HG03442 (cell line): Measurements from ENCODE around the gene ACTL6B.
A peak's percentile ranks its signal among the peaks of the same experiment; 100 is the strongest.
"Not testable (repeated sequence)": the region's sequence is repeated elsewhere in the genome, so short reads cannot be mapped to it uniquely, and the experiment has no call there.

Source experiments
- ATAC-seq: cut with Tn5 transposase; IDR thresholded peaks from one replicate; pipeline ENCODE4 v1.9.1; 2021; ENCODE audit warnings: mild to moderate bottlenecking, moderate library complexity; ENCODE audit not compliant: unreplicated experiment

The ACTL6B gene

DNA sequence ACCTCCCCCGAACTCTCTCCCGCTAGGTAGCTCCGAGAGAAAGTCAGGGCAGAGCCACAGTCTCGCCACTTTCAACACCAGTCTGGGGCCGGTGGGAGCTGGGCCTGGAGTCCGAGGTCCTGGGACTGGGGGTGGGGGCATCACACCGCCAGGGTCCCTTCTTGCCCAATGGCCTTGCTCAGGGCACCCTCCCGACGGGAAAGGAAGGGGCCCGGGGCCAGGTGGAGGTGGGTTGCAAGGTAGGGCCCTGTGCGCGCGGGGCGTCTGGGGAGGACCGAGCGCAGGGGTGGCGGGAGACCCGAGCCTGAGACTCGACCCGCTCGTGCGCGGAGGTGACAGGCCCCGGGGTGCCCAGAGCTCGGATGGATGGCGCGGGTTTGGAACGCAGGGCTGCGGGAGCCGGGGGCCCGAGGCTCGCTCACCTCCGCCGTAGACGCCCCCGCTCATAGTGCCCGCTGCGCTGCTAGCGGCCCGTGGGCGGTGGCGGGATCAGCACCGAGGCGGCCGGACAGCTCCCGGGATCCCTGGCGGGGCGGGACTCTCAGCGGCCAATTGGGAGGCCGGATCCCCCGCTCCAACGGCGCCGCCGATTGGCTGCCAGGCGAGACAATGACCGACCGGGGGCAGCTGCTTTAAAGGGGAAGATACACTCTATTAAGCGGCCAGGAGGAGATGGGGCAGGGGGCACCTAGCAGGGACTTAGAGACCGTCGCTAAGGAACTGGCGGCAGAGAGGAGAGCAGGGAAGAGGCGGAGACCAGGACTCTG, at the start of gene ACTL6B:
Gene ACTL6B, minus strand, starts transcription at position 541 of the 767 bp plus-strand sequence. Its CDS starts 94 bp downstream, at position 447.
- ATAC-seq: no peak

GRCh38 chr7:100705320-100705752, 49.1 kb upstream of the ACTL6B start:
- peak; percentile 48 for ATAC-seq

GRCh38 chr7:100701089-100701488, 44.8 kb upstream of the ACTL6B start:
- not testable (repeated sequence) for ATAC-seq

DNA sequence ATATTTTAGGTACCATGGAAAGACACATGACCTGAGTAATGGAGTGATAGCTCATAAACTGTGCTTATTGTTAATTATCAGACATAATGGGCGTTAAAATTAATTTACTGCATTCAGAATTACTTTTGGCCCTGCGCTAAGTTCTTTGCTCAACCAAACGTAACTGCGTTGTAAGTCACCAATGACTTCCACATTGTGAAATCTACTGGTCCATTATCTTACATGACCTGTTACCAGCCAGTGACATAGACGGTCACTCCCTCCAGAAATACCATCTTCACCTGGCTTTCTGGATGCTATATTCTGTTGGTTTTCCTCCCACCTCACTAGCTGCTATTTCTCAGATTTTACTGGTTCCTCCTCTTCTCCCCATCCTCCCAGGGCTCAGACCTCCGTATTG, 42.8 kb upstream of the ACTL6B start:
- ATAC-seq: no peak

- ATAC-seq: no peak
These were observed 39.9 kb upstream of the ACTL6B start for GRCh38 chr7:100696123-100696521.

DNA sequence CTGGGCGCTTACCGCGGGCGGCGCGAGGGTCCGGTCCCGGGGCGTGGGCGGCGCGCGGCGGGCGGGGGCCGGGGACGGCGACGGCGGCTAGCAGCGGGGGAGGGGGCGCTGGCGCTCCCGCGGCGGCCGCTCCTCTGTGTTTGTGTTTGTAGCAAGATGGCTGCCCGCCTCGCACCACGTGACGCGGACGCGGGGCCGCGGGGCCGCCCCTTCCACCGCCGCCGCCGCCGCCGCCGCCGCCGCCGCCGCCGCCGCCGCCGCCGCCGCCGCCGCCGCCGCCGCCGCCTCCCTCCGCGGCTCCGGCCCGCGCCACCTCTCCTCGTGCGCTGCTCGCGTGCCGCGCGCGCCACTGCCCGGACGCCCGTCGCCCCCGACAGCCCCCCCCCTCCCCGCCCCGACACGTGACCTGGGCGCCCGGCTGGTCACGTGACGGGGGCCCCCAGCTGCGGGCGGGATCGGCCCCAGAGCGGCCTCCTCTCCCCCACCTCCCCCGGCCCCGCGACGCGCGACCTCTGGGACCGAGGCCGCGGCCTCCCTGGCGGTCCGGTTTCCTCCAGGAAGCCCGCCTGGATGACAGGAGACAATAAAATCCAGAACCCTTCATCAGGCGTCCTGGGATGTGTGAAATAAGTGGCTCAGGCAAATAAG, 38.0 kb upstream of the ACTL6B start, which contains the start of gene GIGYF1:
Gene GIGYF1, minus strand, starts transcription at position 153 of the 648 bp plus-strand sequence. CDS start 6,012 bp downstream, outside the sequence.
- peak; percentile 35 for ATAC-seq

GRCh38 chr7:100693312-100694097, 37.3 kb upstream of the ACTL6B start:
- peak; percentile 39 for ATAC-seq

DNA sequence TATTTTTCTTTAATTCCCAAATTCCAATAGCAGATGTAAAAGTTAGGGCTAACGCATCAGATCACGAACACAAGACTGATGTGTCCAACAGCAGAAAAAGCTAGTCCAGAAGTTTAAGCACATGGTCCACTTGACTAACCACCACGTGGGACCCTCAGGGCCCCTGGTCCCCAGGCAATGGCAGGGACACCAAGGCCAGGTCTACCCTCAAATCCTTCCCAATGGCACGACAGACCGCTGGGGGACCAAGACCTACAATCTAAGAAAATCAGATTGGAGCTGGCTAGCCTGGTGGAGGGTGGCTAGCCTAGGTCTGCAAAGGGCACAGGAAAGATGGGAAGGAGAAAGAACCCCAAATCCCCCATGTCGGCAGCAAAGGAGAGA, 36.3 kb upstream of the ACTL6B start:
- no peak for ATAC-seq

DNA sequence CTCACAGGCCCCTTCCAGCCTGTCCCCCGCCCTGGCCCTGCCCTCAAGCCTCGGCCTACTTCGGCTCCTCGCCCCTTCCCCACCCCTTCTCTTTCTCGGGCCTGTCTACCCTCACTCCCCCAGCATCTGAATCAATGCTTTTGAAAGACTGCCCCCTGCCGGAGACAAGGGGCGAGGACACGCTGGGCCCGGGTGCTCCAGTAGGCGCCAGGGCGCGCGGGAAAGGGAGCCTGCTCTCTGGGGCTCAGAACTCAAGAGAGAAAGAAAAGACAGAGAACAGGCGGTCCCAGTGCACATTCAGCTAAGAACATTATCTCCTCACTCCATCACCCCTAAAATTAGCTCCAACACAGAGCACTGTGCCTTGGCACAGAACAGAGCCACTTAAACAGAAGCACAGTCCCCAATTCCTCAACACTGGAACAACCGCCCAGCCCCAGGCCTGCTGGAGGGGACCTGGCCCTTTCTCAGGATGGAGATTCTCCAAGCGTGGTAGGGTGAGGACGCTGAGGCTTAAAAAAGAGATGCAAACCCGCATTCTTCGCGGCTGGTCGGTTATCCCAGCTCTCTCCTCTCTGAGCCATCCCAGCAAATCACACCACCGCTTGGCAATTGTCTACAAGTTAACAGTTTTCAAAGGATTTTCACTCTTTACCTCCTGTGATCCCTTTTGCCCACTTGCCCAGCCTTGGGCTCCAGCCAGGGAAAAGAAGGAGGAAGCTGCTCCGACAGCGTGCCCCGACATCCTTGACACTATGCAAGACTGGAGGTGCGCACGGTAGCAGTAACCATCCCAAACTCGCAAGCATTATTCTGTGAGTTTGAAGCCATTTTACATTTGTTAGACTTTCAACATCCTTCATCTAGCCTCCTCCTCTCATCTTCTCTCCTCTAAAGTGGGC, 35.7 kb upstream of the ACTL6B start:
- no peak for ATAC-seq

DNA sequence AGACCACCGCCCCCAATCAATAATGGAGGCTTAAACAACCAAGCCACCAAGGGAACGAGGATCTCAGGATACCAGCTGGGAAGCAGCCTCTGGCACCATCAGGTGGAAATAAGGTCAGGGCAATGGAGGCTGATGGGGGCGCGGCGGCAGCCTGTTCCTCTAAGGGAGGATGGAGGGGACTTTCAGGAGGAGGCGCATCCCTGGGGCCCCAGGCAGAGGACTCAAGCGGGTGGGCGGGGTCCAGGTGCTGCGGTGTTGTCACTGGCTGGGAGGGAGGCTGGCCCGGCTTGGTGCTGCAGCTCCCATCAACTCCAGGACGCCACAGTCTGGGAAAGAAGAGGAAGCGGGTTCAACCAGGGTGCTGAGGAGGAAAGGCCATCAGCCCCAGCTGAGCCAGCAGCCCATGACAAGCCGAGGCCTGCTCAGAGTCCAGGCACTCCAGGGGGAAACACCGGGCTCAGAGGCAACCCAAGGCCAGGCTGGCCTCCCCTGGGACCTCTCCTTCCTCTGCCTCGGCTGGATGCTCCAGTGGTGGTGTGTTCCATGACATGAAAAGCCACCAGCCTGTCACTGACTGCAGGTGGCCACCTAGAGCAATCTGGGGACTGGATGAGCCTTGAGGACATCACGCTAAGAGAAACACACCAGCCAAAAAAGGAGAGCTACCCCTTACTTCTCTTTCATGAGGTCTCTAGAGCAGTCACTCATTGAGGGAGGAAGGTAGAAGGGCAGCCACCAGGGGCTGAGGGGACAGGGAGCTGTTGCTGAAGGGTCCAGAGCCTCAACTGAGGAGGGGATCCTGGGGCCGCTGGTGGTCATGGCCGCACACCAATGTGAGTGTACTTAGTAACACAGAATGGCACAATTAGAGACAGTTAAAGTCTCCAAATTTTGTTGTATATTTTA, 33.2 kb upstream of the ACTL6B start:
- ATAC-seq: no peak

- no peak for ATAC-seq
These were observed 32.1 kb upstream of the ACTL6B start for GRCh38 chr7:100688326-100688860.

GRCh38 chr7:100687751-100688300, 31.6 kb upstream of the ACTL6B start:
- ATAC-seq: no peak

GRCh38 chr7:100687261-100687660, 31.0 kb upstream of the ACTL6B start:
- ATAC-seq: no peak

- no peak for ATAC-seq
These were observed 30.6 kb upstream of the ACTL6B start for GRCh38 chr7:100686822-100687211.

GRCh38 chr7:100686201-100686821, 30.1 kb upstream of the ACTL6B start:
- no peak for ATAC-seq

- ATAC-seq: no peak
These were observed 29.4 kb upstream of the ACTL6B start for GRCh38 chr7:100685631-100686145.

- ATAC-seq: no peak
These were observed 28.9 kb upstream of the ACTL6B start for GRCh38 chr7:100685049-100685605.

DNA sequence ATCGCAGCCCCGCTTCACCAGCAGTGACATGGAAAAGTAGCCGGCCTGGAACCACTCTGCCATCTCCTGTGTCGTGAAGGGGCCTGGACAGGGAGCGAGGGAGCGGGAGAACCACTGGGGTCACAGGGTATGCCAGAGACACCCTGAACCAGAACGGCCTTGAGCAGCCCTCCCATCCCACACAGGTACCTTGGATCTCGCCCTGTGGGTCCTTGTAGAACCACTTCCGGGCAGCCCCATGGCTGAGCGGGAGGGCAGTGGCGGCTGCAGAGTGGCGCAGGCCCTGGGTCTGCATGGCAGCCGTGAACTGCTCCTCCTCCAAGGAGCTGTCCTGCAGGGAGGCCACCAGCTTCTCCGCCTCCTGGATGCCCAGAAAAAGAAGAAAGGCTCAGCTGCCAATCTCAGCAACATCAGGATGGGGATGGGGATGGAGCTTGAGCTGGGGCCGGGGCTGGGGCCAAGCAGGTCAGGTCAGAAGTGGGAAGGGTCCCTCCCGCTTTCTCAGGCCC, 28.3 kb upstream of the ACTL6B start:
- ATAC-seq: no peak
